HG02759 (cell line): Measurements from ENCODE around the gene ABCC8.

Experiments
- ATAC-seq: cut with Tn5 transposase; IDR thresholded peaks from one replicate; pipeline ENCODE4 v1.9.1; 2021; ENCODE audit warnings: mild to moderate bottlenecking, moderate library complexity; ENCODE audit not compliant: unreplicated experiment

Gene ABCC8

DNA sequence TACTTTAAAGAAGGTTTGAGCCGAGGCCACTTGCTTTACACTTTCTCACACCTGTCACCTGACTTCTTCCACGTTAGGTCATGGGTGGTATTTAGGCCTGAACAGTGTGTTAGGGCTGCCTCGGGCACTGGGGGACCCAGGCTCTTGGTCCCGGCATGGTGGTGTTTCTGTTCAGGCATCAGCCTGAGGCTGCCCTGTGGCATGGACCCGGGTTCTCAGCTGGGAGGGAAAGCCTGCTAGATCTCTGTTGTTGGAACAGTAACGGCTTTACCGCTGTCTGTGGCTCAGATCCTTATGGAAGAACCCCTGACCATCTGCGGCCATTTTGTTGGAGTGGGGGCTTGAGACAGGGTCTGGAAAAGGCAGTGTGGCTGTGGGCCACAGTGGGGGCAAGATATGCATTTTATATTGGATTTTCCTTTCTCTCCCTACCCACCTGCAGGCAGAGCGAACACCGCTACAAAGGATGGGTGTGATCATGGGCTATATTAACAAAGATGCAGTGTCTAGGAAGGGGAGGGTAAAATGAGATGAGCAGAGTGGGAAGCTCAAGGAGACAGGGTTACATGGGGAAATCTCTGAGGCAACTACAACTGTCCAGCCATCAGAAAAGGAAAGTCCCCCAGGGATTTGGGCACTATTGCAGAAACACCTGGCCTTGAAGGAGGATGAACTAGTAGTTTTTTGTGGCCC, 86.5 kb downstream of the ABCC8 start:
- ATAC-seq: no peak

DNA sequence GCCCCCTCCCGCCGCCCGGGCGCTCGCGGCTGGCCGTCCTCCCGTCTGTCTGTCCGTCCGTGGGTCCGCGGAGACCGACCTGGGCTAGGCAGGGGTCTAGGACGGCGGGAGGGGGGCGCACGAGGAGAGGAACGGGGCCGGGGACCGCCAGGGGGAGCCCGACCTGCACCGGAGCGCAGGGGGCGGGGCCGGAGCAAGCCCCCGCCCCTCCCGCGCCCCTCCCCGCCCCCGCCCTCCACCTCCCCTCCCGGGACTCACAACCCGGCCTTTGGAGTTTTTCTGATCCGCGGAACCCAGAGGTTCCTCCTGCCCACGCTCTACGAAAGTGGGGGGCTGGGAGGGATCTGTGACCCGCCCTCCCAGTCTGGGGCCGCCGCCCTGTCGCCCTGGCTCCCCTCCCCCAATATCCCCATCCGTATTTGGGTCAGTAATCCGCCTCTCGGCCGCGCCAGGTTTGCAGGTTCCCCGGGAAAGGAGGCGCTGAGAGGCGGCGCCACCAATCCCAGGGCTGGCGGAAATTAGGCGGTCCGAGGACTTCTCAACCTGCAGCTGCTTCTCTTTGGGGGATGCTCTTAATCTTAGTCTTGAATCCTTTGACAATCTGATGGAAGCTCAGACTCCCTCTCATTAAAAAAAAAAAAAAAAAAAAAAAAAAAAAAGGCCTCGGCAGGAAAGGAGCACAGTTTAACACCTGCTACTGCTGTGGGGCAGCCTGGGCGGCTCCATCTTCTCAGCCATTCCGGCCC, 87.3 kb downstream of the ABCC8 start:
- peak; percentile 76 for ATAC-seq

DNA sequence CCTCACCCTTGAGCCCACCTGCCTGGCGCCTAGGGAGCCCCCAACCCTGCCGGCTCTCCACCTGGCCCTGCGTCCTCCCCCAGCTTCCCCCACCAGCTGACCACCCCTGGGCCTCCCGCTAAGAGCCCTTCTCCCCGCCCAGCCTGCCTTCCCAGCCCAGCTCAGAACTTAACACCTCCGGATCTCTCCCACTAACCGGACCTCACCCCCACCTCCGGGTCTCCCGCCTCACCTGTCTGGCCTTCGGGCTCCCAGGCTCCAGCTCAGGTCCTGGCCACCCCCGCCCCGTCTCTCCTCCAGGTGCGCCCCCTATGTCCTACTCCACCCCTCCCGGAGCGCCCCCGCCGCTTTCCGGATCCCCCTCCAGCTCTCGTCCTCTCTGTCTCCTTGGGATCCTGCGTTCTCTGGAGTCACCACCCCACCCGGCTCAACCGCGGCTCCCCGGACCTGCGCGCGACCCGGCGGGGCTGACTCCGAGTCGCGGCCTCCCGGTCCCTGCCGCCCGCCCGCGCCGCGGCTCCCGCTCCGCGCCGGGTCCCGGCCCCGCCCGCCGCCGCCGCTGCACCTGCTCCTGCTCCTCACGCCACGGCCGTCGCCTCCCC, 87.9 kb downstream of the ABCC8 start, which contains the start of gene KCNJ11:
Gene KCNJ11, minus strand, starts transcription at position 51 of the 602 bp plus-strand sequence. CDS start 568 bp downstream, outside the sequence.
- ATAC-seq: peak; percentile 56

DNA sequence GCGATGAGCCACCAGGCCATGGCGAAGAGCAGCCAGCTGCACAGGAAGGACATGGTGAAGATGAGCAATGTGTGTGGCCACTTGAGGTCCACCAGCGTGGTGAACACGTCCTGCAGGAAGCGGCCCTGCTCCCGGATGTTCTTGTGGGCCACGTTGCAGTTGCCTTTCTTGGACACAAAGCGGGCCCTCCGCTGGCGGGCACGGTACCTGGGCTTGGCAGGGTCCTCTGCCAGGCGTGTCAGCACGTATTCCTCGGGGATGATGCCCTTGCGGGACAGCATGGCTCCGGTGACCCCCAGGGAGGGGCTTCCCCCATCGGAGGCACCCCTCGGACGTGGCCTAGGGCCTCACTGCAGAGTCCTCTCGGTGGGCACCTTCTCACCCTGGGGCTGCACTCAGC, 88.8 kb downstream of the ABCC8 start:
- no peak for ATAC-seq

DNA sequence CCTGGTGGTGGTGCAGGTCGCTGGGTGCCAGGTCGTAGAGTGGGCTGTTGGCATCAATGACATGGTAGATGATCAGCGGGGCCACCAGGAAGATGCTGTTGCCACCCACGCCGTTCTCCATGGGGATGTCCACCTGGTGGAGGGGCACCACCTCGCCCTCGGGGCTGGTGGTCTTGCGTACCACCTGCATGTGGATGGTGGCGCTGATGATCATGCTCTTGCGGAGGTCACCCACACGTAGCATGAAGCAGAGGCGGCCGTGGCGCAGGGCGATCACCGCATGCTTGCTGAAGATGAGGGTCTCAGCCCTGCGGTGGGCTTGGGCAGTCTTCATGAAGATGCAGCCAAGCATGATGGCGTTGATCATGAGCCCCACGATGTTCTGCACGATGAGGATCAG, 89.4 kb downstream of the ABCC8 start:
- no peak for ATAC-seq

DNA sequence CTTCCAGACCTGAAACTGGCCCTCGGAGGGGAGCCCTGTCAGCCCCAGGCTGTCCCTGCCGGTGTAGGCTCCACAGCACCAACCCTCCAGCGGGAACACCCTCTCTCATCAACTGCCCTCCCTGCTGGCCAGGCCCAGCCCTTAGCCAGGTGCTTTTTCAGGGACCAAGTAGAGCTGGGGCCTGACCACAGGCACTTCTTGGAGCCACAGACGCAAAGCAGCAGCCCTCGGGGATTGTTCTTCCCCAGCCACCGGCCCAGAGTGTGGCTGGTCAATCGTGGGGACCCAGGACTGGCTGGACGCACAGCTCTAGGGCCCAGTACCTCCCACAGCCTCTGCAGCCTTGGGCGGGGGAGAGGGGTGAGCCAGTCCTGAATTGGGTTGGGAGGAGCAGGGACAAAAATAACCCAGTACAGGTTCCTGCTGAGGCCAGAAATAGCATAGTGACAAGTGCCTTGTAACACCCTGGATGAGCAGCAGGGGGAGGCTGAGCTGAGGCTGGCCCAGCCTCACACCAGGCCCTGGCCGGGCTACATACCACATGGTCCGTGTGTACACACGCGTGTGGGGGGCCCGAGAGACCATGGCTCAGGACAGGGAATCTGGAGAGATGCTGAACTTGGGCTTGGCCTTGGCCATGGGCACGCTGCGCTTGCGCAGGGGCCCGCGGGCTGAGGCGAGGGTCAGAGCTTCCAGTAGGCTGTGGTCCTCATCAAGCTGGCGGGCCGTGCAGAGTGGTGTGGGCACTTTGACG, 90.1 kb downstream of the ABCC8 start:
- ATAC-seq: peak; percentile 52

DNA sequence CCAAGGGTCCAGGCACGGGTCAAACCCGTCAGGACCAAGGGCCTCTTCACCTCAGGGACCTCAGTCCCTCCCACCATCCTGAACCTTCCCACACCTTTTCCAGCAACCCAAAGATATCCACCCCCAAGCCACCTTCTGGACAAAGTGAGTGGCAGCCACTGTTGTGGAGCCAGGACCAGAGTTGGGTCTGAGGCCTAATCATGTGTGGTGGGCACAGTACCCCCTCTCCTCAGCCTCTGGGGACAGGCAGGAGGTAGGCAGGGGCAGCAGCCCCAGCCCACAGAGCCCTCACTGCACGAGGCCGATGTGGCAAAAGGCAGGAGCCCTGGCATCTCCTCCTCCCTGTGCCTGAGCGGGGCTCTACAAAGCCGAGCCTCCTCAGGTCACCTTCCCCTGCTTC, 90.7 kb downstream of the ABCC8 start:
- no peak for ATAC-seq

DNA sequence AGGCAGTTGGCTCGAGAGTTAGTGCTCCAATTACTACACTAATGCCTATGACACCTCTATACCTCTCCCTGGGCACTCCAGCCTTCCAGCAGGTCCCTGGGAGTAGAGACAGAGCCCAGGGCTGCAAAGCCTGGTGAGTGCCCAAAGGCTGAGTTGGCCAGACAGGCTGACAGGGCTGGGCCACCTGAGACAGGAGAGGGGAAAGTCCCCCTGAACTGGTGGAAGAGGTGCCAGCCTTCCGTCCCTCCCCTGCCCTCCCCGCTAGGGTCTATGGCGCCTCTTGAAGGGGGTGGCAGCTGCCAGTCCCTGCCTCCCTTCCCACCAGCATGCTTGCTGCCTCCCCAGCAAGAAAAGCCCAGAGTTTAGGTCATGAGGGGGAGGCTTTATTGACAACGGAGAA, 91.2 kb downstream of the ABCC8 start:
- ATAC-seq: no peak

DNA sequence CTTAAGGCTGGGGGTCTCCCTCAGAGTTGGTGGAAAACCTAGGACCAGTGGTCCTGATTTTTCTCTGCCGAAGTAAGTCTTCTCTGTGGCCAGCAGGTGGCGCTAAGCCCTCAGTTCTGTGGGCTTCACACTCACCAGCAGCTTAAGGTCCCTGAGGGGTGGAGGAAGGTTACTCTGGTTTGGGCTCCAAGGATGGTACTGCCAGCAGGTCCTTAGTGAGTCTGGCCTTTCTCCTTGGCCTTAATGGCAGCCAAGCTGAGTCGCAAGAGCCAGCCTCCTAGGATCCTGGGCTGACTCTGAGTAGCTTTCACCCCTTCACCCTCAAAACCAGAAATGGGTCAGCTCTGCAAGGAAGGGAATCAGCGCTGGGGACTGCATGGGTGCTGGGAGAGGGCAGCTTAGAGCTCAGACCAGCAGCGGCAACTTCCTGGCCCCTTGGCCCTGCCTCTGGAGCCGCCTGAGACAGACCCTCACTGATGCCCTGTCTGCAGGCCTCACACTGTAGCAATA, 92.6 kb downstream of the ABCC8 start:
- ATAC-seq: peak; percentile 71

DNA sequence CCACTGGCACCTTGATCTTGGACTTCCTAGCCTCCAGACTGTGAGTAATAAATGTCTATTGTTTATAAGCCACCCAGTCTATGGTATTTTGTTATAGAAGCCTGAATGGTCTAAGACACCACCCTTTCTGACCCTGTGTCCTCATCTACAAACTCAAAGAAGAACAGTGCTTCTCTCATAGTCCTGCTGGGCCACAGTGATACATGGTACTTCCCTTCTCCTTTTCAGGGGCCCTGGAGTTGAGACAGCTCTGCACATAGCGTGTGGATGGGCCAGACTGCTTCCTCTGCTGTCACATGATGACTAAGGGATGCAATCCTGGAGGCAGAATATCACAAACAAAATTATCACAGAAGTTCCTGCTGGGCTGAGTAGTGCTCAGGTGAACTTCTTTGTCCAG, 93.2 kb downstream of the ABCC8 start:
- no peak for ATAC-seq

DNA sequence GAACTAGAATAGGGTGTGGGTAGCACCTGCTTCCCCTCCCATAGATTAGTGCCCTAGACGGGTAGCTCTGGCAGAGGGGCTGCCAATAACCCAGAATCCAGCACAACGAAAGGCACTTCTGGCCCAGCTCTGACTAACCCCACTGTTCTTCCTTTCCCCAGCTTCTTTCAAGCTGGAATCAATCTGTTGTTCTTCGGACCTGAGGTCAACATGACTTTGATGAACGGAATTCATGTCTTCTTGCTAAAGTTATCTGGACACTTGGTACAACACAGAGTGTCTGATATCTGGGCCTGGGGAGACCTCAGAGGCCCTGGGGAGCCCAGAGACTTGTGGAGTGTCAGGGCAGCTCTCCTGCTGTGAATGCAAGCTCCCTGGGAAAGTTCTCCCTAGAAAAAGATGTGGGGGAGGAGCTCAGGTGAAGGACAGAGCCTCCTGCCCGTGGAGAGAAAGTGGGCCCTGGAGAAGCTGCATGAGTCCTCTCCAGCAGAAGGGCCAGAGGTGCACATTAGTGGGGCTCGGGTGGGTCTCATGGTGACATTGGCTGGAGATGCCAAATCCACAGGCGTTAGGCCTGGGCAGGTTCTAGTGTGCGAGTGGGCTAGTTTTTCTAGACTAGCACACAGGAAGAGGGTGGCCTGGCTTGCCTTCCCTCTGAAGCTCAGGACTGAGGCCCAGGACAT, 94.5 kb downstream of the ABCC8 start:
- ATAC-seq: no peak

DNA sequence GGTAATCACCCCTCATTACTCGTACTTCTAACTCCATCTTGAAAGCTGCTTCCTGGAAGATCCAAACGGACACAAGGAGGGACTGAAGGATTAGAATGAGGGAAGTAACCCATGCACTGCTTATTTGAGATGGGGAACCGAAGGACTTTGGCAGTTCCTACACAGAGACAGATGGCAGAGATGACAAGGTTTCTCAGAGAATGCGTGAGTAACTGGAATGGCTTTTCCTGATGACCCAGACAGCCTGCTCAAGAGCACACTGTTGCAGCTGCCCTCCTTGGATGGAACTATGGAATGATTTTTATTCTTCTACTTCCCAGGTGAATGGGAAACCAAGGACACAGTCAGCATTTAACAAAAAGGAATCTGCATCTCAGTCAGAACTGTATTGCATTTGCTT, 95.5 kb downstream of the ABCC8 start:
- no peak for ATAC-seq

DNA sequence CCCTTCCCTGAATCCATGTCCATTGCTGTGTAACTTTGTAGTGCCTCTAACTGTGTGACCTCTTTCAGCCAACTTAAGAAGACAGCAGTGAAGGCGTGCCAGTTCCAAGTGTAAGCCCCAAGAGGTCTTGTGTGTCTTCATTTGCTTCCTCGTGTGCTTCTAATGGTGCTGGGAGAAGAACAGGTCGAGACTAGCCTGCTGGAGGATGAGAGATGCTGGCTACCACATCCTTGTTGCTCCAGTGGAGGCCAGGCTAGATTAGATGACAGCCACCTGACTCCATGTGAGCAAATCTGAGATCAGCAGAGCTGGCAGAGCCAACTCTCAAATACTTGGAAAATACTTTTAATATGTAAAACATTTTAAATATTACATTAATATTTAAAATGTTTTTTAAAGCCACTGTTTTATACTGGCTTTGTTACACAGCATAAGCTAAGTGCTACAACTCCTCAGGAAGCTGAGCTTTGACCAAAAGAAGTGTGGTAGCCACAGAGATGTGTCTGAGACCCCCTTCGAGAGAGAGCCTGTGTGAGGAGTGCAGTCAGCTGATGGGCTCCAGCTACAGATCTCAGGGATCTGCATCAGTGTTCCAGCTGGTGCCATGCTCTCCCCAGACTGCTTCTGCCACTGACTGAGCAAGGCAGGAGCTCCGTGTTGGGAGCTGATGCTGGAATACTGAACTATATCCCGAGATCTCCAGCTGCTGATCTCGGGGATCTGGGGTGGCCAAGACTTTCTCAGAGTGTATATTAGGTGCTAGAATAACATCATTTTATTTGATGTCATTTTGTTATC, 97.1 kb downstream of the ABCC8 start:
- no peak for ATAC-seq

DNA sequence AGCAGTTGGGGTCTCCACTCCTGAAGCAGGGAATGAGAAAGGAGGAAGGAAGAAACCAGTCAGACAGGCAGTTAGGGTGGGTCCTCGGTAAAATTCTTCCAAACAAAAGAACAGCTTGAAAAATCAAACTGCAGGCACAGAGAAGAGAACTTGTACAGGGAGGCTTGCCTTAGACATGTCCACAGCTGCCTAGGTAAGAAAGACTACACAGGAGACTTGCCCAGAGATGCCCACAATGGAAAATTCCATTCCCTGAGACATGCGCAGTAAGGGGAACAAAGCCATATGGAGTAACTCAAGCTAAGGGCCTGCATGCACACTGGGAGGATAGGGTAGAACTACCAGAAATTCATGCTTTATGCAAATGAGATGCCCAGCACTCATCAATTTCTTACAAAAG, 98.0 kb downstream of the ABCC8 start:
- ATAC-seq: no peak

DNA sequence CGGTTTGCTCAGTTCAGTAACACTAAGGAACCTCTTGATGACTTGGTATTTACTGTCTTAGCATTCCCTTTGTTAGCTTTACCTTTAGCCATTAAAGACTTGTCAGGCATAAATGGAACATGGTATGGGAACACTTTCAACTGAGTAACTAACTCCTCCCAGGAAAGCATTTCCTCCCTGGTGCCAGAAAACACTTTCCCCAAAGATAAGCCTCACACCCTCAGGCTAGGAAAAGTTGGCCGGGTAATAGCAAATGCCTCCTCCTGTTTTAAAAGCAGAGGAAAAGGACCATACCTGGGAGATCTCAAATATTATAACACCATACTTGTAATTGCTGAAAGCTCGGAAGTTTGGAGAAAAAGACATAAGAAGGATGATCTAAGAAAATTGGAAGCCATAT, 100.2 kb downstream of the ABCC8 start:
- ATAC-seq: no peak

DNA sequence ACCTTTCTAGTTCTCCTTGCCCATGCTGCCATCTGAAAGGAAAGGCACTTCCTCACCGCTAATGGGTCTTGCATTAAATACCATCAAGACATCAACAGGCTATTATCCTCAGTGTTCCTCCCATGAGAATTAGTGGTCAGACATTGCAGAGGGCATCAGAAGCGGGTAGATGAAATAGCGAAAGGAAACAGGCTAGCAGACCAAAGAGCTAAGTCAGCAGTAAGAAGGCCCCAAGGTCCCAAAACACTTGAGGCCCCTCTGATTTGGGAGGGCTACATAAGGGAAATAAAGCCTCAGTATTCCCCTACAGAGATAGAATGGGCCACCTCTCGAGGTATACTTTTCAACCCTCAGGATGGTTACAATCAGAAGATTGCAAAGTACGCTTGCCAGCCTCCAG, 101.1 kb downstream of the ABCC8 start:
- no peak for ATAC-seq

DNA sequence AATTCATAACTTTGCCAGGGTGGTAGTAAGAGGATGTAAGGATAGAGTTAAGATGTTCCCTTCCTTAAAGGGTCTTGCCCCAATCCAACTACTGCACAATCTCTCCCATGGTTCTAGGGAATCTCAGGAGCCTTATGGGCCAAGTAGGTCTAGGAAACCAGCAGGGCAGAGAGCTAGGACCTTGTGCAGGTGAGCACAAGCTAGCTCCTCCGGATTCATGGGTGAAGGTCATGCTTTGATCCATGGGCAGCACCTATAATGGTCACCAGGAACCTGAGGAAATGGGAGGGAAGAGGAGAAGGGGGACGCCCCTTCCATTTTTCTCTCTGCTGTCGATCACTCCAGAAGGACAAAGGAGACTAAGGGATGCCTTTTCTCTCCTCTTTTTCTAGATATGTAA, 105.0 kb downstream of the ABCC8 start:
- no peak for ATAC-seq

DNA sequence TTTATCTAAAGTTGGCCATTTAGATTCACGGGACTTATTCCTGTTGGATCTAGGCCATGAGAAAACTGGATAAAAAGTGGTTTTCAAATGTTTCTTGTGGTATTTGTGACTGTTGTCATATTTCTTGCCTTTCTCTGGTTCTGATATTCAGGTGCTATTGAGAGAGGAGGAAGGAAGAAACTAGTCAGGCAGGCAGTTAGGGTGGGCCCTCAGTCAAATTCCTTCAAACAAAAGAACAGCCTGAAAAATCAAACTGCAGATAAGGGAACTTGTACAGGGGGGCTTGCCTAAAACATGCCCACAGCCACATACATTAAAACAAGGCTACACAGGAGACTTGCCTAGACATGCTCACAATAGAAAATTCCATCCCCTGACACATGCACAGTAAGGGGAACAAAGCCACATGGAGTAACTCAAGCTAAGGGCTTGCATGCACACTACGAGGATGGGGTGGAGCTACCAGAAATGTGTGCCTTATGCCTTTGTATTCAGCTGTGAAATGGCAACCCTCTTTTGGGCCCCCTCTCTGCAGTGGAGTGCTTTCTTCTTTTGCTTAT, 106.9 kb downstream of the ABCC8 start:
- no peak for ATAC-seq

DNA sequence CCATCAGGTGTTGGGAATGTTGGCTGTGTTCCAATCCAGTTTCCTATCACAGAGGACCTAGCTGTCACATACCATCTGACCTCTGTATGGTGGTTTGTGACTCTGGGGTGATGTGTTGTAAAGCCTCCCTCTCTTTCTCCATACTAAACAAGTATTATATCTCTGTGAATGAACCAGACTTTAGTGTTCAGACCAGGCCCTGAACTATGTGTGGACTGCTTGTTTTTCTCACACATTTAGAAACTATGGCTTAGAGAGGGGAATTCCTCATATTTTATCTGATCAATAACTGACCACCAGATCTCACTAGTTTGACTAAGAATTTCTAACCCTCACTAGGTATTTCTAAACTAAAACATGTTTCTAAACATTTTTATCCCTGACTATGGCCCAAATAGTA, 107.6 kb downstream of the ABCC8 start:
- no peak for ATAC-seq

DNA sequence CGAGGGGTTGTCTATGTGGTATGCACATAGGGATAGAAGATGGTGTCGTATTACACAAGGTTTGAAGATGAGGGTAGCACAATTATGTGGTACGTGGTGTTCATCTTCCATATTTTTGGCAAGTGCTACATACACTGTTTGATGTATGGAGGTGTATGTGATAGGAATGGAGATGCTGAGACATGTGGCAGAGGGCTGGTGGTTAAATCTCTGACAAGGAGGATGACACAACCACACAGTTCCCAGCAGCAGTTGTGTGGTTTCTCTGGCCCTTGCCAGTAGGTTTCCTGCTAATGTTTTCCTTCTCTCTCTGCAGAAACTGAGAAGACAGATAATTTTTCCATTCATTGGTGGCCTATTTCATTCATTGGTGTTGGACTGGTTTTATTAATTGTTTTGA, 108.1 kb downstream of the ABCC8 start:
- ATAC-seq: no peak
